NCI-H2107 treated with DMSO at 0.1 percent for 48 hours (cell line): ENCODE data around the gene TEK.

Experiments used
- DNase-seq: peaks from one replicate; lab custom pipeline; 2025; ENCODE audit not compliant: unreplicated experiment; lab: John Stamatoyannopoulos, UW

Gene TEK

DNA sequence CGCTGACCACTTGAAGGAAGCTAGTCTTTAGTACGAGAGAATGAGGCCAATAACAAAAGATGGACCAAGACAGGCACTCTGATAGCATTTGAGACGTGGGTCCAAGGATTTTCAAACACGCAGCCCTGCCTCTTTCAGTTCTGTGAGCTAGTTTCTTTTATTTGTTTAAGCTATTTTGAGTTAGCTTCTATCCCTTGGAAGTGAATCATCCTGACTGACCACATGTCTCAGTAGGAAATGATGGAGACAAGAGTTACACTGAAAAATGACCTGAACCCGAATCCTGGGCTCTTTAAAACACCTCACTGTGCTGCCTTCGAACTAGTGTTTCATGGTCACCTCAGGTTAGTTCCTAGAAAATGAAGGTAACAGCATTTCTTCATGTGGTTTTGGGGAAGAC is 9.9 kb downstream of the TEK start:
- no peak for DNase-seq

DNA sequence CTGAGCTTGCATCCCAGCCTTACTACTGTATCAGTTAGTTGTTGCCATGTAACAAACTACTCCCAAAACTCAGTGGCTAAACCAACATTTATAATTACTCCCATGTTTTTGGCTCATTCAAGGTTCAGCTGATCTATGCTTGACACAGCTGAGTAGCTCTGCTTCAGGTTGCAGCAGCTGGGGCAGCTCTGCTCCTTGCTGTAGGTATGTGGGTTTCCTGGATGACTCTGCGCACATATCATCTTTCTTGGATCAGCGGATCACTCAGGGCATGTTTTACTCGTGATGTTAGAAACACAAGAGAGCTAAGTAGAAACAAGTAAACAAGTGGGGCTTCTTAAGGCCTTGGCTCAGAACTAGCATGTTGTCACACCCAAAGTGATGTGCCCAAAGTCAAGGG is 15.1 kb downstream of the TEK start:
- DNase-seq: no peak

DNA sequence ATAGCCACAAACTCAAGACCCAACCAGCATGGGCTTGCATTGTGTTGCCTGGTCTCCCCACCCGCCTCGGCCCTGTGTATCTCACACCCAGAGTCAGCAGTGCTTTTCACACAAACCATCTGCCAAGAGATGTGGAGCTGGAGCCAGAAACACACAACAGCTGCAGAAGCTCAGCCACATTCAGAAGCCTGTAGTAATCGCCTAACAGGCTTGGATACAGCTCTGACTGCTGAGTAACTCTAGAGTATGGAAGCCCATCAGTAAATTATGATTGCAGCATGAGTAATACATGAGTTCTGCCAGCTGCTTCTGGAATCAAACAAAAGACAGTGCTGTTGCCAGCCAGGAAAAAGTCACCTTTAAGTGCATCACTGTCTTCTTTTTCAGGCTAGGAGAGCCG is 16.0 kb downstream of the TEK start:
- DNase-seq: no peak

DNA sequence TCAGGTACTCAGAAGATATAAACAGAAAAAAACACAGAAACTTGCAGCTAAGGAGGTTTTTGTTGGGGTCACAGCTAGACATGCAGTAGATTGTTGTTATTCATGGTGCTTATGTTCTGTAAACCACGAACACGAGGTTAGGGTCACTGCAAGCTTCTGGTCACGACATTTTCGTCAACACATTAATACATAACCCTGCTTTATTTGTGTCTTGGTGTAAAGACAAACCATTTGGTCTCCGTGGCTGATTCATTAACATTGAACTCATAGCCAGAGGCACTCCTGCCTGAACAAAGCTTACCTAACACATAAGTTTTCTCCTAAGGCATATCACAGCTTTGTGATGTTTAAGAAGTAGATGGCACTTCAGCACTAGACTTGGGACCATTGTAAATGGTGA is 16.9 kb downstream of the TEK start:
- no peak for DNase-seq

DNA sequence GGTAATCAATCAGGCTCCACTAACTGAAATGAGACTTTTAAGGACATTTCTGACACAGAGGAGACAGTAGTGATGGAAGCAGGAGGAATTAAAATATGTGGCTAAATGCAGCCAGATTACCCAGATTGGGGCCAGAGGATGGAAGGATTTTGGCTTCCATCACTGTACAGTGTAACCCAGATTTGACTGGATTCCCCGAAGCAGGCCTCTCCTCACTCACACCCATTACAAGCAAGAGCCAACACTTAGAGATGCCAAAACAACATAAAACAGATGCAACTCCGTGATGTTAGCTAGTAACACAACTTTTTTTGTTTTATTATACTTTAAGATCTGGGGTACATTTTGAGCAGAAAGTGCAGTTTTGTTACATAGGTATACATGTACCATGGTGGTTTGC is 17.6 kb downstream of the TEK start:
- DNase-seq: no peak

DNA sequence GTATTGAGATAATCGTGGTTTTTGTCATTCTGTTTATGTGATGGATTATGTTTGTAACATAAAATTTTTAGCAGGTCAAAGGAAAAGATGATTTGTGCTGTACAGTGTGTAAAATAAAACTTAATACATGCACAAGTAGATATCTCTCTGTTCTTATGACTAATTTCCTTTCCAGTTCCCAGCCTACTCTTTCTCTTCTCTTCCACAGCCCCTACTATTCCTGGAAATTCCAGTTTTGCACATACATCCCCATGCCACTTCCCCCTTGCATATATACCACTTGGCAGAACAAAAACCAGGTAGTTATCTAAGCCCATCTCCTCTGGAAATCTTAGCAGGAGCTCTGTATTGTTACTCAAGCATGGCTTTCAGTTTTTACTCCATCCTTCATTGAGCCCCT is 20.2 kb downstream of the TEK start:
- no peak for DNase-seq

DNA sequence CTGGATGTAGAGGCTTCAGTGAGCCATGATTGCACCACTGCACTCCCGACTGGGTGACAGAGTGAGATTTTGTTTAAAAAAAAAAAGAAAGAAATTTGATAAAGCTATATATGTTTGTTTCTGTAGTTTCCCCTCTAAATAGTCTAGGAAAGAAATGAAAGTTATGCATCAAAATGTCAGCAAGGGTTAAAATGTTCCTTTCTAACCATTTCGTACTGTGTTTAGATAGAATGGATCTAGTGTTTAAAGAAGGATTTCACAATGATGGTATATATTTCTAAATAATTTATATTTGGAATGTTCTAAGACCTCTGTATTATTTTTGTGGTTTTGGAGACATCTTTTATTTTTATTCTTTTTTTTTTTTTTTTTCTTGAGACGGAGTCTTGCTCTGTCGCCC is 22.7 kb downstream of the TEK start:
- DNase-seq: no peak

DNA sequence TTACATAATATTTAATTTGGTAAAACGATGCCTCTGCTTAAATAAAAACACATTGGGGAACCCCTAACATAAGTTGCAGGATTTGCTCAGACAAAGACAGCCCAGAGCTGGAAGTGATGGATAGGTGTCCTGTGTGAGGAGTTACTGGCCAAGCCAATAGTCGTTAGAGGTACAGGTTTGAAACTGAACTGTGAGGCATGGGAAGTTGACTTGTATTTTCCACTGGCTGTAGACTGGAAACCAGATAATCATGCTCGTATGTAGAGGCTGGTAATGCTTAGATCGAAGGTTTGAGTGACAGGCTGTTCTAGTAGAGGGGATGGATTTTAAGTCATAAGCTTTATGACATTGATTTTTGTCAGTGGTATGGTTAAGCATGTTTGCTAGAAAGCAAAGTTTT is 24.8 kb downstream of the TEK start:
- DNase-seq: no peak

DNA sequence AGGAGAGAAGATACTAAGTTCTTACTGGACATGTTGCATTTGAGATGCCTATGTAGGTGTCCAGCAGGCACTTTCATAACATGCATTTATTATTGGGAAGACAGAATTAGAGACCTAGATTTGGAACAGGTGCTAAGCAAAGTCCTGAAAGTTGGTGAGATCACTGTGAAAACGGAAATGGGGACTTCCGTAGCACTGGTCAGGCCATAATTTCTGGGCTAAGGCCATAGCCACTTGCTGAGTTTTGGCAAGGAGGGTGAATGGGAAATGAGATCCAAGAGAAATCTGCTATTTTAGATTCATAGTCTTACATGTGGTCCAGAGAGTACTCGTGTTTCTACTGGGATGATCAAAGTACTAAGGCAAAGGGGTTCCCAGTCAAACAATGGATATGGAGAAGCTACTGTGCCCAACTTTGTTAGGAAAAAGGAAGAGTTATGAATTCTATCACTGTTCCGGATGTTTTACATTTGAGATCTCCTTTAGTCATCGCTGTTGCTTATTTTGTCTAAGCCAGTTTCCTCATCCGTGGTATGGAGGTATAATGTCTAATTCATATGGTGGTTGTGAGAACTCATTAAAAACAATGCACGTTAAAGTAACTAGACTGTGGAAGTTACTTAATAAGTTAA is 33.4 kb downstream of the TEK start:
- DNase-seq: no peak

DNA sequence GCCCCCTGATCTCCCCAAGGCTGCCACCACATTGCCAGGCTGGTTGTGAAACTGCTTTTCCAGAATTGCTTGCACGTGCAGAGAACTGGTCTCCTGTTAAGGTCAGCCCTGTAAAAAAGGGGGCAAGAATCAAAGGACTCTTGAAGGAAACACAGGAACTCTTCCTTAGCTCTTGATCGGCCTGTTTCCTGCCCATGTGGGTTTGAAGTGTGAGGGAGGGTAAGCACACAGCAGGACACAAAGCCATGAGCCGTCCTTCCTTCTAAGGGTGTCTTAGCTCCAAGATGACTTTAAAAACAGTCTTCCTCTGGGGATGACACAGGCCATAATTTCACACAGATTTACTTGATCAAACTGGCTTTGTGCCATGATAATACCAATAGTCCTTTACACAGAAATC is 36.1 kb downstream of the TEK start:
- DNase-seq: no peak

DNA sequence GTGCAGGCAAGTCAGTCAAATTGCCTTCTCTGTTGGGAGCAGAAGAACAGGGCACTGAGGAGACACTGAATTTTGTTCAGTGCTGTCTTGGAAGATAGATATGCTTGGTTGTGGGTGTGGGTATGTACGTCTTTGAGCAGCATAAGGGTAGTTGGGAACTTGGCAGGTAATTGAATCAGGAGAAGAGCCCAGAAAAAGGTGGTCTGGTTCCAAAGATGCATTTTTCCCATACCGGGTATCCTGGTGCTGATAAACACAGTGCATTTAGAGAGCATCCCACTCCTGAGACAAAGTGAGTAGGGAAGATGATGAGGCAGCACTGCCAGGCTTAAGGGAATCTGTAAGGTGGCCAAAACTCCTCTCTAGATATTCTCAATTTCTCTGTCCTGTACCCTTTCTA is 40.6 kb downstream of the TEK start:
- no peak for DNase-seq

DNA sequence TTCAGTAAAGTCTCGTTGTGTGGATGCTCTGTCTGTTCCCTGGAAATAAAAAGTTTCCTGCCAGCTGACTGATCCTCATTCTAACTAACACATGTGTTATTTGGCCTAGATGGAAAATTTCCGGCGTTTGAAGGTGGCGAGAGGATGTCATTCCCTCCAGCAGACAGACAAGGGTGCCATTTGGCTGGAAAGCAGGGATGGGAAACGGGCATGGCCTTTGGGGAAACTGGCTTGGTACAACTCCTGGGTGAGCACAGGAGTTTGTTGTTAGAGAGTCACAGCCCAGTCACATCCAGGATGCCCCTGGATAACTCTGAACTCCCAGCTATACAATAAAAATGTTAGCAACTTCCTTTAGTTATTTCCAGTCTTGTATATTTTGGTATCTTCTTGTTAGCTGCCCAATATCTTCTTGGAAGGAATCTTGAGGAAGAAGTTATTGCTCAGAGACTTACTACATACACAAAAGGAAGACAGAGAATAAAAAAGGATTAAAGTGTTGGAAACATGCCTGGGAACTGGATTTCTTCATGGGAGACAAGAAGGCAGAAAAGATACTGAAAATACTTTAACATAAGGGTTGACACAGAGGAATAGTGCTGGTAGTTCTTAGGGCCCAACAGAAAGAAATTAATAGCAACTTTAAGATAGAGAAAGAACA is 41.9 kb downstream of the TEK start:
- DNase-seq: no peak

DNA sequence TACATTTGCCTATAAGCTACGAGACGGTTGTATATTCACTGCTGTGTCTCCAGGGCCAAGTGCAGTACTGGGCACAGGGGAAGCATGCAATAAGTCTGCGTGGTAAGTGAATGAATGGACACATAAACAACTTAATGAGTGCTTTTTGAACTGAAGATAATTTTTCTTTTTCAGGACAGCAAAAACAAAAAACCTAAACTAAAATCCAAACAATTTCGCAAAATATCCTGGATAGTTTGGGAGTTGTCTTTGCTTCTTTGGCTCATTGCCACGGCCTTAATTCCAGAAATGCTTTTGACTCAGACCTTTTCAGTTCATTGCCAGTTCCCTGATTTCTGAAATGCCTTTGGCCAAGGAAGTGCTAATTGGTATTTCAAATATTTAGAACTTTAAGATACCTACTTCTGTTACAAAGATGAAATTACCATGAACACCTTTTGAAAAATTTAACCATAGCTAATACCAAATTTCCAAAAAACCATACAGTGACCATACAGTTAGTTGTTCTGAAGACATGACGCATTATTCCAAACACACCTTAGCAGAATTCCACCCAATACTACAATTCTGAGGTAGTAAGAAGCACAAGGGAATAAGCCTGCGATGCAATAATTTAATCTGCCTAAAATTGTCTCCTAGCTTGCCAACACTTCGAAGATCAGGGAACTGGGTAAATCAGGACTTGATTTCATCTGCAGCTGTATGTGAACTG is 42.8 kb downstream of the TEK start:
- no peak for DNase-seq

DNA sequence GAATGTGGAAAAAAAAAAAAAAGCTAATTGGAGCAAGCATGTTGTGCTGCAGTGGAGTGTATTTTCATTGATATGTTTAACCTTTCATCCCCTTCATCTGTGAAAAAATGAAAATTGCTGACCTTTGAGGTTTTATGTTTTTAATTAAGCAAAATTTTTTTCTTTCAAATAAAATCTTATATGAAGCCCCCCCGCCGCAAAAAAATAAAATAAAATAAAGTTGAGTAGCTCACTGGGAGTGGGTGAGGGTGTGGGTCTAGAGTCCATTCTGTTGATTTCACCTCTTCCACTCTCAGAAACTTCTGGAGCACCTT is 43.3 kb downstream of the TEK start:
- no peak for DNase-seq

DNA sequence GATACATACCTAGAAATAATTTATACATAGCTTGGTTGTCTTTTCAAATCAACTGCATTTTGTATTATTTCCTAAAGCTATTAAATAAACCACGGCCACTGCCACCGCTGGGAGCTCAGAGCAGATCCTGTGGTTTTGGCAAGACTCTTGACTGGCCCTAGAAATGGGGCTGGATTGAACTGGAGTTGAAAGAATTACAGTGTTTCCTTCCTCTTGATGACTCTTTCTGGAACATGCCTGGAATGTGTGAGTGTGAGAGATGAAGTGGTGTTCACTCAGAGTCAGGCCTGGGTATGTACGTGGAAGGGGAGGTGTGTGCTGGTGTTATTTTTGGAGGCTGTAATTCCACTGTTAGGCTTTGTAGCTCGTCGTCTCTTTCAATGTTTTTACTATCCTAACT is 45.9 kb downstream of the TEK start:
- DNase-seq: no peak

DNA sequence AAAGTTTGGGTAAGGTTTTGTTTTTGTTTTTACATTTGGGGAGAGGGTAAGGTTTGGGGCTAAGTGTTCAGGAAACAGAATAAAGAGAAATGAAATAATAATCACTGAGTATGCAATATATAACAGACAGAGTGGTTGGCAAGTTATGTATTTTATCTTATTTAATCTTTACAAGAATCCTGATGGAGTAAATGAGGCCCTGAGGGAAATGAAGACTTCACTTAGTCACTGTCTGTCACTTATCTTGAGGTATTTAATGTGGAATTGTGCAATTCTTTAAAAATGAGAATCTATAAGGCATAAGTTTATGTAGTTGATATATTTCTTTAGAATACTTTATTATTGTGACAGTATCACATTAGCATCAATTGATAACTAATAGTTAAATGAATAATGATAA is 48.1 kb downstream of the TEK start:
- no peak for DNase-seq

DNA sequence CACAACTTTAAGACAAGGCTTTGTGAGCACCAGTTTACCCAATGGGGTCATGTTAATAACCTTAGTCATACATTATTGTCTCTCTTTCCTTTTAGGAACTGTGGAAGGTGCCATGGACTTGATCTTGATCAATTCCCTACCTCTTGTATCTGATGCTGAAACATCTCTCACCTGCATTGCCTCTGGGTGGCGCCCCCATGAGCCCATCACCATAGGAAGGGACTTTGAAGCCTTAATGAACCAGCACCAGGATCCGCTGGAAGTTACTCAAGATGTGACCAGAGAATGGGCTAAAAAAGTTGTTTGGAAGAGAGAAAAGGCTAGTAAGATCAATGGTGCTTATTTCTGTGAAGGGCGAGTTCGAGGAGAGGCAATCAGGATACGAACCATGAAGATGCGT is 48.7 kb downstream of the TEK start:
- no peak for DNase-seq

DNA sequence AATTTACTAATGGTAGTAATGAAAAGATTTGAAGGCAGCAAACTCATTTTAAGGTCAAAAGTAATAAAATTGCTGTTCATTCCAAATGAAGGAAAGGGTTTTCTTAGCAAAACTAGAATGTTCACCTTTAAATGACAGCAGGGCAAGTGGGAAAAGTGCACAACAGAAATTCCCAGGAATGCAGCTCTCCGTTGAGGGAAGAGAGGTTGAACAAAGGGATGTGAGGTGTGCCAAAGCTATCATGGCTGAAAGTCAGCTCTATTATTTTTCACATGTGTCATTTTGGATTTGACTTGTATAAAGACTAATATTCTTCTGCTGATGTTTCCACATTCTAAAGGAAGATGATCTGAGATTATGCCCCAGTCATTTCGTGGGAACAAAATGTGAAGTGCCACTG is 51.6 kb downstream of the TEK start:
- no peak for DNase-seq

DNA sequence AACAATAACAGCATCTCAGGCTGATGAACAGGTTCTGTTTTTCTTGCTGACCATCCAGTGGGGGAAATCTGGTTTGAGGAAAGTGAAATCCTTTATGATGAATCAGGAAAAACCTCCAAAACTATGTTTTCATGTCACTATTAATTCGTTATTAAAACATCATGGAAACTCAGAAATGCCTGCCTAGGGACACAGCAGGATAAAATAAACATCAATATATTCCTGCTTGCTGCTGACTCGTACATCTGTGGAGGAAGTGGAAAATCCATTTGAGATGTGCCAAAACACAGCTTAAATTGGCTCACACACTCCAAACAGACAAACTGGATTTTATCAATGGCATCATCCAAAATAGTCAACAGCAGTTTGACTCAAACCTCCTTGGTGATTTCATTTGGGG is 53.0 kb downstream of the TEK start:
- no peak for DNase-seq

DNA sequence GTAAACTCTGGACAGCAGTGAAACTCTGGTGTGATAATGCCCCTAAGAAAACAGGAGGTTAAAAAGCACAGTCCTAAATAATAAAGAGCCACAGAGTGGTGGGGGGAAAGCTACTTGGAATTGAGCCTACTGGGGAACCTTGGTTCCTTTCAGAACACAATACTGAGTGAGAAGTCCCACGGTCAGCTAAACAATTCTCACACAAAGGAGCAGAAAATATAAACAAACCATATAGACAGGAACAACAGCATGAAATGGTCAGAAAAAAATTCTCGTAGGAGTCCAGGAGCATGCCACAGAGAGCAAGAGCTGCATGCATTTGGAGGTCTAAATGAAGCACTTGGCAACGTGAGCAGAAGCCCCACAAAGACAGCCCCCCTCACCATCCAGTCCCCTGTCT is 56.0 kb downstream of the TEK start:
- DNase-seq: no peak

DNA sequence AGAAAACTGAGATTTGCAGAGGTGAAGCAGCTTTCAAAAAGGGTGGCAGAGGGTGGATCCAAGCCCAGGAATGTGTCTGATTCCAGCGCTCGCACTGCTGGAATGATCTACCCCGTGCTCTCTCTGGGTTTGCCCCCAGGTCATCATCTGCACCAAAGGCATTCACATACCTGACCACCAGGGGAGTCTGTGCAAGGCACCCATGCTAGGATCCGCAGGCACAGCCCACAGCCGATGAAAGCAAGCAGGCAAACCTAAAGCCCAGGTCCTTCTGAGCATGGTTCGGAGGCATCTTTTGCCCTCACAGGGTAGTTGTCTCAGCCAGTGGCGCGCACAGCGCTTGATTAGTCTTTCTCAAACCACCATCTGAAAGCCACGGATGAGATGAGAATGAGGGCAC is 56.6 kb downstream of the TEK start:
- no peak for DNase-seq

DNA sequence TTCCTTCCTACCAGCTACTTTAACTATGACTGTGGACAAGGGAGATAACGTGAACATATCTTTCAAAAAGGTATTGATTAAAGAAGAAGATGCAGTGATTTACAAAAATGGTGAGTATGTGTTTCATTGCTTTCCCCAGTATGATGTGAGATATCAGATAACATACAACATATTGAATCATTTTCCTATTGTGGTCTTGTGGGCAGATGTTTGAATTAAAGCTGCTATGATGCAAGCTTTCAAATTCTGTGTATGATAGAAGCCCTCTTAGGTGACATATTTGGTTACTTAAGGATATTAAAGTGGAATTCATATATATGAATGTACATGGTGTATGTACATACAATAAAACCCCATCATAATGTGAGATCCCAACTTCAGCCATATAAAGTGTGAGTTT is 59.5 kb downstream of the TEK start:
- no peak for DNase-seq

DNA sequence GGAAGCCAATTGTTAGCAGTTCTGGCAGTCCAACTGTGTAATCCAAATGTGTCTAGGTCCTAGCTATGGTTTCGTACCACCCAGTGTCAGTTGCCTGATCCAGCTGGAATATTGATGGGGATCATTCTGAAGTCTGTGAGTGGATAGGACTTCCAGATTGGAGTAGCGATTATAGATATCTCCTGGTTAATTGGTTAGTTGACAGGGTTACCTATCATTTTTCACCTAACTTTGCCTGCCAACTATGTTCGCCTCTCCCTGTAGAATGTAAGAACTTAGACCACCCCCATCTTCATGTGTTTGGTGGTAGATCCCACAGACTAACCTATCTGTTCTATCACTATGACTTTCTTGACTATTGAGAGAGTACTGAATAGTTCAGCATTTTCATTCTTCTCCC is 59.9 kb downstream of the TEK start:
- no peak for DNase-seq
